Cardiac fibroblast (primary cell): ENCODE measurements around the gene SLC25A25.
"Not testable (repeated sequence)": the region's sequence is repeated elsewhere in the genome, so short reads cannot be mapped to it uniquely, and the experiment has no call there.

Experiments used
- DNase-seq, 2 donors: peaks; one replicate each; pipeline versions ENCODE4 v3.0.0 to v3.0.0-alpha.2; 2010; ENCODE audit warnings: low read depth in 2 of 2
- H3K4me3 ChIP-seq, 2 donors: replicated peaks in 1 of 2; 1 replicate in 1 of 2; 2 replicates in 1 of 2; pipeline ENCODE4 v1.5.1; 2011; ENCODE audit warnings: low read depth in 2 of 2, low read length in 2 of 2, mild to moderate bottlenecking in 2 of 2, moderate library complexity in 1 of 2
- TF ChIP-seq, protein P1 (sequence below): IDR thresholded peaks from one replicate; pipeline ENCODE4 v1.5.1; 2011; ENCODE audit warnings: low read depth, mild to moderate bottlenecking, low read length, inconsistent platforms

Gene SLC25A25

GRCh38 chr9:128127990-128128835, 60.2 kb downstream of the SLC25A25 start:
- H3K4me3 ChIP-seq, result peak overlapping the region; percentile 91 to 94
- TF ChIP-seq, protein P1, sequence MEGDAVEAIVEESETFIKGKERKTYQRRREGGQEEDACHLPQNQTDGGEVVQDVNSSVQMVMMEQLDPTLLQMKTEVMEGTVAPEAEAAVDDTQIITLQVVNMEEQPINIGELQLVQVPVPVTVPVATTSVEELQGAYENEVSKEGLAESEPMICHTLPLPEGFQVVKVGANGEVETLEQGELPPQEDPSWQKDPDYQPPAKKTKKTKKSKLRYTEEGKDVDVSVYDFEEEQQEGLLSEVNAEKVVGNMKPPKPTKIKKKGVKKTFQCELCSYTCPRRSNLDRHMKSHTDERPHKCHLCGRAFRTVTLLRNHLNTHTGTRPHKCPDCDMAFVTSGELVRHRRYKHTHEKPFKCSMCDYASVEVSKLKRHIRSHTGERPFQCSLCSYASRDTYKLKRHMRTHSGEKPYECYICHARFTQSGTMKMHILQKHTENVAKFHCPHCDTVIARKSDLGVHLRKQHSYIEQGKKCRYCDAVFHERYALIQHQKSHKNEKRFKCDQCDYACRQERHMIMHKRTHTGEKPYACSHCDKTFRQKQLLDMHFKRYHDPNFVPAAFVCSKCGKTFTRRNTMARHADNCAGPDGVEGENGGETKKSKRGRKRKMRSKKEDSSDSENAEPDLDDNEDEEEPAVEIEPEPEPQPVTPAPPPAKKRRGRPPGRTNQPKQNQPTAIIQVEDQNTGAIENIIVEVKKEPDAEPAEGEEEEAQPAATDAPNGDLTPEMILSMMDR, result no peak
- DNase-seq, result peak; percentile 93 to 95

DNA sequence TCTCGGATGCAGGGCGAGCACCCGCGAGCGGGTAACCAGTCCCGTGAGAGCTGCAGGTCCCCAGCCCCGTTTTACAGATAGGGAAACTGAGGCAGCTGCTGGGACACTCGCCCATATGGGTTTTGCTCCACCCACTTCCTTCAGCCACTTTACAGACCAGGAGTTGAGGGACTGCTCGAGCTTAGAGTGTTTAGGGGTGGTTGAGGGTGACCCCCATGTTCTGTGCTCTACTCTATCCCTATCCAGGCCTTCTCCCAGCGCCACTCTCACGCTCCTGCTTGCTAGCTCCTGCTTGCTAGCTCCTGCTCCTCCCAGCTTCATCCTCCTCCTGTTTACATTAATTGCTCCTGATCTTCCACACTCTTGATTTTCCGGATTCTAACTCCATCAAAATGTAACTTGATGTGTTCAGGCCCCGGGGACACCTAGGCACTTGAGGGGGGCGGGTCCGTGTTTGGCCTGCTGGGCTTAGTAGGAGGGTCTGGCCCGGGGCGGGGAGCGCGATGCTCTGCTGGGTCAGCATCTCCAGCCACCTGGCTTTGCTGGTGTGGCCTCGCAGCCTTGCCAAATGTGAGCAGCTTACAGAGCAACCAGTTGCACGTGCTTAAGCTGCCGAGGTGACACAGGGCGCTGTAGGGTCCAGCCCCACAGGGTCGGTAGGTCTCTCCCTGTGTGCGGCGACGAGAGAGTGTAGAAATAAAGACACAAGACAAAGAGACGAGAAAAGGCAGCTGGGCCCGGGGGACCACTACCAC, 61.0 kb downstream of the SLC25A25 start:
- no peak for DNase-seq
- TF ChIP-seq, protein P1, result no peak
- H3K4me3 ChIP-seq, result peak overlapping the region; percentile 91 to 94

DNA sequence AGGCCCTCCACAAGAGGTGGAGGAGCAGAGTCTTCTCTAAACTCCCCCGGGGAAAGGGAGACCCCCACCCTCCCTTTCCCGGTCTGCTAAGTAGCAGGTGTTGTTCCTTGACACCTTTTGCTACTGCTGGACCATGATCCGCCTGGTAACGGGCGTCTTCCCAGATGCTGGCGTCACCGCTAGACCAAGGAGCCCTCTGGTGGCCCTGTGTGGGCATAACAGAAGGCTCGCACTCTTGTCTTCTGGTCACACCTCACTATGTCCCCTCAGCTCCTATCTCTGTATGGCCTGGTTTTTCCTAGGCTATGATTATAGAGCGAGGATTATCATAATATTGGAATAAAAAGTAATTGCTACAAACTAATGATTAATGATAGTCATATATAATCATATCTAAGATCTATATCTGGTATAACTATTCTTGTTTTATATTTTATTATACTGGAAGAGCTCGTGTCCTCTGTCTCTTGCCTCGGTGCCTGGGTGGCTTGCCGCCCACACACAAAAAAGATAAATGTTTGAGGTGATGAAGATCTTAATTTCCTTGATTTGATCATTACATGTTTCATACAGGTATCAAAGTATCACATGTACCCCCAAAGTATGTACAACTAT, 62.1 kb downstream of the SLC25A25 start:
- TF ChIP-seq, protein P1, result peak; percentile 10
- DNase-seq, H3K4me3 ChIP-seq: not testable (repeated sequence)

GRCh38 chr9:128130651-128131050, 62.6 kb downstream of the SLC25A25 start:
- DNase-seq, H3K4me3 ChIP-seq: not testable (repeated sequence)

DNA sequence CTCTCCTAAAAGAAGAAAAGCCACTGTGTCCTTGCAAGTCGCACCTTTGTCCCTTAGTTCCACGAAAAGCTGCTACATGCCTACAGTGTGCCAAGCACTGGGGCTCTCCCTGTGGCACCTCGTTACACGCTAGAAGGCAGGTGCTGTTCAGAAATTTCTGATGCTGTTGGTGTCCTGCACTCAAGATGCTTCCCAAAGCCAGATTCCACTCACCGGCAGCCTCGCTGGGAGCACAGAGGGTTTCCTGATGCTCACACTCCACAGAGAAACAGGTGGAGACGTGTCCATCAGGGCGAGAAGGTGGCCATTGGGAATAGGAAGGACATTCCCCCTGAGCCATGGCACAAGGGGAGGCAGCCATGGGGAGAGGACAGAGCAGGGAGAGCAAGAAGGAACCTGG, 63.3 kb downstream of the SLC25A25 start:
- not testable (repeated sequence) for H3K4me3 ChIP-seq, DNase-seq

GRCh38 chr9:128132139-128132538, 64.1 kb downstream of the SLC25A25 start:
- not testable (repeated sequence) for H3K4me3 ChIP-seq, DNase-seq

DNA sequence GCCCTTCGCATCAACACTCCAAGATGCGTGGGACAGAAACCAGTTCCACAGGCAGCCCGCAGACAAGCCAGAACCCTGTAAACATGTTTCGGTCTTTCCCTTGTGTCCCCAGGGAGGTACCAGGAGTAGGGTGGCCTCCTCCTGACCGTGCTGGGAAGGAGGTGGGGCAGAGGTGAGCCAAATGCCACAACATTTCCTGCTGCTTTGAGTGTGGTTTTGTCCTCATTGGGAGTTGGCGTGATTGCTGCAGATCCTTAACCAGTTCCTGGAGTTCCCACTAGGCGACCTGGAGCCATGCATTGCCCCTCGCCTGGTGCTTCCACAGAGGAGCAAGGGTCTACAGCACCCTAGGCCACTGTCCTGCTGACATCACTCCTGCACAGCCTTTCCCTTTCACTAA, 67.5 kb downstream of the SLC25A25 start:
- H3K4me3 ChIP-seq, DNase-seq: not testable (repeated sequence)

- TF ChIP-seq, protein P1, result no peak
- DNase-seq, result peak; percentile 18 to 31
- H3K4me3 ChIP-seq, result no peak overlapping the region
Measured at GRCh38 chr9:128136816-128137793, 69.1 kb downstream of the SLC25A25 start.
